Neural cell (in vitro differentiated cells): ENCODE data around the gene C1orf35.

ENCODE experiments used
- EP300 ChIP-seq: fragments of 450-650 bp; conservative IDR thresholded peaks from 2 replicates; pipeline ENCODE4 v1.6.1; 2014; ENCODE audit warnings: antibody characterized with exemption, mild to moderate bottlenecking, moderate library complexity; ENCODE audit not compliant: poor library complexity, severe bottlenecking
- EZH2 ChIP-seq: fragments of 200-600, 300-800 bp; shearing (Covaris generic), sonication (generic); IDR thresholded peaks from 2 replicates; pipeline ENCODE4 v1.6.1; 2014; ENCODE audit warnings: antibody characterized with exemption, low read length, borderline replicate concordance, mild to moderate bottlenecking; ENCODE audit not compliant: insufficient read depth, poor library complexity, severe bottlenecking
- POLR2AphosphoS5 ChIP-seq: IDR thresholded peaks from 2 replicates; pipeline ENCODE4 v1.6.1; 2012
- TF ChIP-seq, protein P1 (sequence below): fragments of 450-650 bp; IDR thresholded peaks from 2 replicates; pipeline ENCODE4 v1.5.1; 2014; ENCODE audit warnings: antibody characterized with exemption, mild to moderate bottlenecking, moderate library complexity; ENCODE audit not compliant: poor library complexity, severe bottlenecking

DNA sequence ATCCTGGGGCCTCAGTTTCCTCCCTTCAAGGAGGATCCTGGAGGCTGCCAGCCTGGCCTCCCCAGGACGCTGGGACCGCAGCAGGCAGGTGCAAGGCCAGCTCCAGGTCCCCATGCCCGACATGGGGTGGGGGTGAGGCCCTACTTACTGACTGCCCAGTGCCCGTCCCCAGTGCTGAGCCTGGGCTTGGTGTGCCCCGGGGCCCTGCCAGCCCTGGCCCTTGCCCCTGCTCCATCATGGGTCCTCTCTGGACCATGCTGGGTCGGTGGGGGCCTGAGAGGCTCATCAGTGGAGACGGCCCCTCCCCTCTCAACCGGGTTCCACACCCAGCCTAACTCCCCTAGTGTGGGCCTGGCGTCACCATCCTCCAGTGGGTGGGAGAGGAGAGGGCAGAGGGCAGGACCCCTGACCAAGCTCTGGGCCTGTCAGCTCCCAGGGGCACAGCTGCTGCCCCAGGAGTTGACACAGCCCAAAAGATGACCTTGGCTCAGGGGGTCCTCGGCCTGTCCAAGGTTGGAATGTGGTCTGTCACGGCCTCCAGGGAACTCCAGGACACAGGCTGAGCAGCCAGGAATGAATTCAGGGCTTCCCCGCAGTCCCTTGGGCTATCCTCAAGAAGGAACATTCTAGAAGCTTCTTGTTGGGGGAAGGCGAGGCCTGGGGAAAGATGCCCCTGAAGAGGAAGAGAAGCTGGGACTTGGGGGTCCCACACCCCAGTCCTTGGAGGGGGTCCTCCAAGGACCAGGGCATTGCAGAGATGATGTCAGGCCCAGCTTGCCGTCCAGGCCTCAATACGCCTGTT, 38.2 kb downstream of the C1orf35 start:
- TF ChIP-seq POLR2AphosphoS5 = no peak
- TF ChIP-seq, protein P1, sequence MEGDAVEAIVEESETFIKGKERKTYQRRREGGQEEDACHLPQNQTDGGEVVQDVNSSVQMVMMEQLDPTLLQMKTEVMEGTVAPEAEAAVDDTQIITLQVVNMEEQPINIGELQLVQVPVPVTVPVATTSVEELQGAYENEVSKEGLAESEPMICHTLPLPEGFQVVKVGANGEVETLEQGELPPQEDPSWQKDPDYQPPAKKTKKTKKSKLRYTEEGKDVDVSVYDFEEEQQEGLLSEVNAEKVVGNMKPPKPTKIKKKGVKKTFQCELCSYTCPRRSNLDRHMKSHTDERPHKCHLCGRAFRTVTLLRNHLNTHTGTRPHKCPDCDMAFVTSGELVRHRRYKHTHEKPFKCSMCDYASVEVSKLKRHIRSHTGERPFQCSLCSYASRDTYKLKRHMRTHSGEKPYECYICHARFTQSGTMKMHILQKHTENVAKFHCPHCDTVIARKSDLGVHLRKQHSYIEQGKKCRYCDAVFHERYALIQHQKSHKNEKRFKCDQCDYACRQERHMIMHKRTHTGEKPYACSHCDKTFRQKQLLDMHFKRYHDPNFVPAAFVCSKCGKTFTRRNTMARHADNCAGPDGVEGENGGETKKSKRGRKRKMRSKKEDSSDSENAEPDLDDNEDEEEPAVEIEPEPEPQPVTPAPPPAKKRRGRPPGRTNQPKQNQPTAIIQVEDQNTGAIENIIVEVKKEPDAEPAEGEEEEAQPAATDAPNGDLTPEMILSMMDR = no peak
- TF ChIP-seq EP300 = no peak
- TF ChIP-seq EZH2 = no peak
